HTR-8/SVneo (cell line): ENCODE results near the gene RPAP3.

Experiments
- DNase-seq: peaks from one replicate; pipeline ENCODE4 v3.0.0; 2011; ENCODE audit warnings: low spot score, mixed read lengths; ENCODE audit not compliant: insufficient read length
- FAIRE-seq: peaks from 2 replicates; lab custom pipeline; 2011; peaks lifted over from hg19 to GRCh38; lab: Jason Lieb, UNC

The RPAP3 gene

GRCh38 chr12:47722136-47722834 lies 16.5 kb upstream of the RPAP3 start:
- no peak for FAIRE-seq
- DNase-seq, result no peak

GRCh38 chr12:47721431-47721973 lies 15.7 kb upstream of the RPAP3 start:
- FAIRE-seq (no peak), DNase-seq (no peak)

GRCh38 chr12:47718531-47718930 lies 12.7 kb upstream of the RPAP3 start:
- FAIRE-seq (no peak), DNase-seq (no peak)

- DNase-seq, result peak; percentile 80
- FAIRE-seq, result no peak
These were observed 11.8 kb upstream of the RPAP3 start for GRCh38 chr12:47717443-47718193.

- FAIRE-seq, result no peak
These were observed 11.2 kb upstream of the RPAP3 start for GRCh38 chr12:47717046-47717442.

GRCh38 chr12:47715877-47716548 lies 10.2 kb upstream of the RPAP3 start:
- no peak for DNase-seq

More at GRCh38 chr12:47717046-47717442, 11.2 kb upstream of the RPAP3 start:
- no peak for DNase-seq

GRCh38 chr12:47715393-47715876 lies 9.6 kb upstream of the RPAP3 start:
- FAIRE-seq (no peak), DNase-seq (peak; percentile 68)

More at GRCh38 chr12:47715877-47716548, 10.2 kb upstream of the RPAP3 start:
- no peak for FAIRE-seq

GRCh38 chr12:47714826-47715386 lies 9.1 kb upstream of the RPAP3 start:
- FAIRE-seq, result no peak

GRCh38 chr12:47712171-47712570 lies 6.3 kb upstream of the RPAP3 start:
- FAIRE-seq (no peak), DNase-seq (no peak)

More at GRCh38 chr12:47714826-47715386, 9.1 kb upstream of the RPAP3 start:
- no peak for DNase-seq

GRCh38 chr12:47711448-47711847 lies 5.6 kb upstream of the RPAP3 start:
- FAIRE-seq, result no peak
- DNase-seq, result no peak

- DNase-seq (no peak), FAIRE-seq (no peak)
These were observed 4.4 kb upstream of the RPAP3 start for GRCh38 chr12:47710278-47710677.

GRCh38 chr12:47709671-47710070 lies 3.8 kb upstream of the RPAP3 start:
- no peak for DNase-seq
- no peak for FAIRE-seq

- no peak for FAIRE-seq
- no peak for DNase-seq
These were observed 3.4 kb upstream of the RPAP3 start for GRCh38 chr12:47709237-47709636.

- DNase-seq, result no peak
- no peak for FAIRE-seq
These were observed 2.2 kb upstream of the RPAP3 start for GRCh38 chr12:47707905-47708543.

- DNase-seq (no peak), FAIRE-seq (no peak)
These were observed 1.5 kb upstream of the RPAP3 start for GRCh38 chr12:47707355-47707754.

- no peak for FAIRE-seq
- no peak for DNase-seq
These were observed 633 bp downstream of the RPAP3 start for GRCh38 chr12:47705229-47705565.

GRCh38 chr12:47704719-47705118 lies 1.1 kb downstream of the RPAP3 start:
- FAIRE-seq (no peak), DNase-seq (no peak)

GRCh38 chr12:47700263-47700662 lies 5.6 kb downstream of the RPAP3 start:
- no peak for DNase-seq
- FAIRE-seq, result no peak

- FAIRE-seq (no peak), DNase-seq (no peak)
These were observed 7.2 kb downstream of the RPAP3 start for GRCh38 chr12:47698631-47699030.

- DNase-seq, result no peak
- FAIRE-seq, result no peak
These were observed 7.8 kb downstream of the RPAP3 start for GRCh38 chr12:47698055-47698454.
